Neural cell (in vitro differentiated cells): ENCODE data around the gene PSMB3. TPM values are rescaled to one million over a fixed set of nuclear protein-coding genes. Genes with fewer than 3 reads are reported as not detected.
A peak's percentile ranks its signal among the peaks of the same experiment; 100 is the strongest.

Source experiments
- H2AFZ ChIP-seq: fragments of 200-600, 300-800 bp; sonication (generic), shearing (Covaris generic); 2 replicates; pipeline ENCODE4 v1.6.0; 2014; ENCODE audit warnings: low read depth, mild to moderate bottlenecking, antibody characterized with exemption, low read length, moderate library complexity
- H3F3A ChIP-seq: fragments of 200-600 bp; shearing (Covaris generic); 2 replicates; pipeline ENCODE4 v1.6.1; 2016; ENCODE audit warnings: mild to moderate bottlenecking, moderate library complexity, mixed read lengths, antibody characterized with exemption, low read length; ENCODE audit not compliant: insufficient read depth, poor library complexity, severe bottlenecking
- H3K27ac ChIP-seq: fragments of 200-600, 300-800 bp; sonication (generic), shearing (Covaris generic); 2 replicates; pipeline ENCODE4 v1.5.1; 2014; ENCODE audit warnings: mild to moderate bottlenecking, low read length, moderate library complexity
- H3K27me3 ChIP-seq: fragments of 300-800, 200-600 bp; sonication (generic), shearing (Covaris generic); 2 replicates; pipeline ENCODE4 v1.6.0; 2014; ENCODE audit warnings: mild to moderate bottlenecking, low read depth, low read length, moderate library complexity; ENCODE audit not compliant: insufficient read depth
- H3K36me3 ChIP-seq: fragments of 300-800, 200-600 bp; sonication (generic), shearing (Covaris generic); 2 replicates; pipeline ENCODE4 v1.5.1; 2014; ENCODE audit warnings: mild to moderate bottlenecking, antibody characterized with exemption, low read length, moderate library complexity; ENCODE audit not compliant: insufficient read depth
- H3K4me2 ChIP-seq: fragments of 300-800, 200-600 bp; sonication (generic), shearing (Covaris generic); 2 replicates; pipeline ENCODE4 v1.6.0; 2014; ENCODE audit warnings: mild to moderate bottlenecking, low read length
- H3K4me3 ChIP-seq: fragments of 300-800, 200-600 bp; sonication (generic), shearing (Covaris generic); 2 replicates; pipeline ENCODE4 v1.5.1; 2014; ENCODE audit warnings: mild to moderate bottlenecking, low read length, moderate library complexity
- H3K79me2 ChIP-seq: fragments of 200-600 bp; shearing (Covaris generic); replicated peaks from 2 replicates; pipeline ENCODE4 v1.6.0; 2014; ENCODE audit warnings: mild to moderate bottlenecking, low read length, moderate library complexity; ENCODE audit not compliant: insufficient read depth
- H3K9ac ChIP-seq: fragments of 300-800, 200-600 bp; sonication (generic), shearing (Covaris generic); 2 replicates; pipeline ENCODE4 v1.6.1; 2016; ENCODE audit warnings: mild to moderate bottlenecking, low read length, mixed read lengths
- H3K9me2 ChIP-seq: fragments of 200-600 bp; shearing (Covaris generic); 2 replicates; pipeline ENCODE4 v1.6.1; 2016; ENCODE audit warnings: mild to moderate bottlenecking, low read length, mixed read lengths; ENCODE audit not compliant: insufficient read depth
- H3K9me3 ChIP-seq: fragments of 200-600, 300-800 bp; sonication (generic), shearing (Covaris generic); 2 replicates; pipeline ENCODE4 v1.6.1; 2016; ENCODE audit warnings: mild to moderate bottlenecking, mixed run types, low read length, moderate library complexity, mixed read lengths
- H4K20me1 ChIP-seq: fragments of 200-600 bp; shearing (Covaris generic); 2 replicates; pipeline ENCODE4 v1.6.1; 2016; ENCODE audit warnings: mild to moderate bottlenecking, mixed run types; ENCODE audit not compliant: insufficient read depth
- EP300 ChIP-seq: fragments of 450-650 bp; conservative IDR thresholded peaks from 2 replicates; pipeline ENCODE4 v1.6.1; 2014; ENCODE audit warnings: antibody characterized with exemption, mild to moderate bottlenecking, moderate library complexity; ENCODE audit not compliant: poor library complexity, severe bottlenecking
- EZH2 ChIP-seq: fragments of 200-600, 300-800 bp; shearing (Covaris generic), sonication (generic); IDR thresholded peaks from 2 replicates; pipeline ENCODE4 v1.6.1; 2014; ENCODE audit warnings: antibody characterized with exemption, low read length, borderline replicate concordance, mild to moderate bottlenecking; ENCODE audit not compliant: insufficient read depth, poor library complexity, severe bottlenecking
- MXI1 ChIP-seq: fragments of 450-650 bp; conservative IDR thresholded peaks from 2 replicates; pipeline ENCODE4 v1.6.1; 2014; ENCODE audit warnings: antibody characterized with exemption, mild to moderate bottlenecking; ENCODE audit not compliant: poor library complexity, severe bottlenecking
- POLR2AphosphoS5 ChIP-seq: IDR thresholded peaks from 2 replicates; pipeline ENCODE4 v1.6.1; 2012
- RAD21 ChIP-seq: fragments of 450-650 bp; conservative IDR thresholded peaks from 2 replicates; pipeline ENCODE4 v1.6.1; 2014; ENCODE audit warnings: antibody characterized with exemption, mild to moderate bottlenecking, moderate library complexity
- SMC3 ChIP-seq: fragments of 450-650 bp; conservative IDR thresholded peaks from 2 replicates; pipeline ENCODE4 v1.6.1; 2014; ENCODE audit warnings: antibody characterized with exemption, mild to moderate bottlenecking, moderate library complexity; ENCODE audit not compliant: poor library complexity
- TAF1 ChIP-seq: IDR thresholded peaks from 2 replicates; pipeline ENCODE4 v1.6.1; 2012; ENCODE audit warnings: low read depth
- polyA plus RNA-seq: library from polyadenylated mRNA; depleted of rRNA; stranded (reverse); fragments of >200 nt; gene quantifications from 2 replicates; pipeline ENCODE4 v1.2.3, GENCODE V29; 2014
- TF ChIP-seq, protein P1 (sequence below): fragments of 450-650 bp; IDR thresholded peaks from 2 replicates; pipeline ENCODE4 v1.5.1; 2014; ENCODE audit warnings: antibody characterized with exemption, mild to moderate bottlenecking, moderate library complexity; ENCODE audit not compliant: poor library complexity, severe bottlenecking
- TF ChIP-seq, protein P2 (sequence below): IDR thresholded peaks from 2 replicates; pipeline ENCODE4 v1.6.1; 2012; ENCODE audit warnings: borderline replicate concordance

PSMB3 gene
- polyA plus RNA-seq, 1 donor from 2014 or later = 338 TPM

DNA sequence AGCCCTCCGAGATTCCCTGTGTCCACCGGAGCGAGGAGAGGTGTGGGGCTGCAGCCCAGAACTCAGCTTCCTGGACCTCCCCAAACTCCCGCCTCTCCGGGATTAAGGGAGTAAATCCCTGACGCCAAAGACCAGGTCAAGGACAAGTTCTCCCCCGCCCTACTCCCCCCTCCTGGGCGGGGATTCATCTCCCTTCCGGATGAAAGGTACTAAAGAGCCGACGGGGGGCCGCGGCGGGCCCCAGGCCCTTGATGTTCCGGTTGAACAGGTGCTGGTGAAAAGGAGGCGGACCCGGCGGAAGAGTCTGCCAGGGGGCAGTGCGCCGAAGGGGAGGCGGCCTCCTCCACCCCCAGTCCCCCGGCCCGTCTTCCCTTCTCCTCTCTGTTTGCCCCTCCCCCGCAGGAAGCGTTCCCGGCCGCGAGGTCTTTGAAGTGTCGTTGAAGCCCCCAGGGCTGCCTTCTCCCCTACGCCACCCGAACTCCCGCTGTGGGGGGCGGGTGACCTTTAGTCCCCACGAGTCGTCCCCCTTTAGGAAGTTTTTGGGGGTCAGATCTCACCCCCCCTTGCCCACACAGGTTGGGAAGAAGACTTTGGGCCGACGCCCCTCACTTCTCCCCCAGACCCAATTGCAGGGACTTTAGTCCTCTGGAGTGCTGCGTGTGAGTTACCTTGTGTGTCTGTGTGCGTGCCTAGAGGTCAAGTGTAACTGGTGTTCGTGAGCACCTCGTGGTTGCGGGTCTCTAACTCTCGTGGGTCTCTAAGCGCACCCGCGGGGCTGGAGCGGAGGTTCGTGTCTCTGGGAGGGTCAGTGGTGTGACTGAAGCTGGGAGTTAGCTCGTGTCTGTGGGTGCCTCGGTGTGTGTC, 48.6 kb upstream of the PSMB3 start:
- H3K9me2 ChIP-seq = no peaks in the 10 kb centered on the region
- no peak overlapping the region for H3K4me2 ChIP-seq
- H3K9ac ChIP-seq = no peak overlapping the region
- H2AFZ ChIP-seq = peak overlapping the region; percentile 65
- no peaks in the 10 kb centered on the region for H3K9me3 ChIP-seq
- H3F3A ChIP-seq = no peaks in the 10 kb centered on the region
- H3K27me3 ChIP-seq = peaks cover 26% of the 10 kb centered on the region
- peak overlapping the region; percentile 81 for H3K4me3 ChIP-seq
- no peak overlapping the region for H3K27ac ChIP-seq
- H3K36me3 ChIP-seq = no peaks in the 10 kb centered on the region
- peaks cover 19% of the 10 kb centered on the region for H3K79me2 ChIP-seq
- no peaks in the 10 kb centered on the region for H4K20me1 ChIP-seq
- TF ChIP-seq EZH2 (no peak), POLR2AphosphoS5 (no peak), SMC3 (no peak), RAD21 (no peak), EP300 (no peak), TAF1 (no peak), MXI1 (no peak)
- TF ChIP-seq, protein P1, sequence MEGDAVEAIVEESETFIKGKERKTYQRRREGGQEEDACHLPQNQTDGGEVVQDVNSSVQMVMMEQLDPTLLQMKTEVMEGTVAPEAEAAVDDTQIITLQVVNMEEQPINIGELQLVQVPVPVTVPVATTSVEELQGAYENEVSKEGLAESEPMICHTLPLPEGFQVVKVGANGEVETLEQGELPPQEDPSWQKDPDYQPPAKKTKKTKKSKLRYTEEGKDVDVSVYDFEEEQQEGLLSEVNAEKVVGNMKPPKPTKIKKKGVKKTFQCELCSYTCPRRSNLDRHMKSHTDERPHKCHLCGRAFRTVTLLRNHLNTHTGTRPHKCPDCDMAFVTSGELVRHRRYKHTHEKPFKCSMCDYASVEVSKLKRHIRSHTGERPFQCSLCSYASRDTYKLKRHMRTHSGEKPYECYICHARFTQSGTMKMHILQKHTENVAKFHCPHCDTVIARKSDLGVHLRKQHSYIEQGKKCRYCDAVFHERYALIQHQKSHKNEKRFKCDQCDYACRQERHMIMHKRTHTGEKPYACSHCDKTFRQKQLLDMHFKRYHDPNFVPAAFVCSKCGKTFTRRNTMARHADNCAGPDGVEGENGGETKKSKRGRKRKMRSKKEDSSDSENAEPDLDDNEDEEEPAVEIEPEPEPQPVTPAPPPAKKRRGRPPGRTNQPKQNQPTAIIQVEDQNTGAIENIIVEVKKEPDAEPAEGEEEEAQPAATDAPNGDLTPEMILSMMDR = no peak
- TF ChIP-seq, protein P2, sequence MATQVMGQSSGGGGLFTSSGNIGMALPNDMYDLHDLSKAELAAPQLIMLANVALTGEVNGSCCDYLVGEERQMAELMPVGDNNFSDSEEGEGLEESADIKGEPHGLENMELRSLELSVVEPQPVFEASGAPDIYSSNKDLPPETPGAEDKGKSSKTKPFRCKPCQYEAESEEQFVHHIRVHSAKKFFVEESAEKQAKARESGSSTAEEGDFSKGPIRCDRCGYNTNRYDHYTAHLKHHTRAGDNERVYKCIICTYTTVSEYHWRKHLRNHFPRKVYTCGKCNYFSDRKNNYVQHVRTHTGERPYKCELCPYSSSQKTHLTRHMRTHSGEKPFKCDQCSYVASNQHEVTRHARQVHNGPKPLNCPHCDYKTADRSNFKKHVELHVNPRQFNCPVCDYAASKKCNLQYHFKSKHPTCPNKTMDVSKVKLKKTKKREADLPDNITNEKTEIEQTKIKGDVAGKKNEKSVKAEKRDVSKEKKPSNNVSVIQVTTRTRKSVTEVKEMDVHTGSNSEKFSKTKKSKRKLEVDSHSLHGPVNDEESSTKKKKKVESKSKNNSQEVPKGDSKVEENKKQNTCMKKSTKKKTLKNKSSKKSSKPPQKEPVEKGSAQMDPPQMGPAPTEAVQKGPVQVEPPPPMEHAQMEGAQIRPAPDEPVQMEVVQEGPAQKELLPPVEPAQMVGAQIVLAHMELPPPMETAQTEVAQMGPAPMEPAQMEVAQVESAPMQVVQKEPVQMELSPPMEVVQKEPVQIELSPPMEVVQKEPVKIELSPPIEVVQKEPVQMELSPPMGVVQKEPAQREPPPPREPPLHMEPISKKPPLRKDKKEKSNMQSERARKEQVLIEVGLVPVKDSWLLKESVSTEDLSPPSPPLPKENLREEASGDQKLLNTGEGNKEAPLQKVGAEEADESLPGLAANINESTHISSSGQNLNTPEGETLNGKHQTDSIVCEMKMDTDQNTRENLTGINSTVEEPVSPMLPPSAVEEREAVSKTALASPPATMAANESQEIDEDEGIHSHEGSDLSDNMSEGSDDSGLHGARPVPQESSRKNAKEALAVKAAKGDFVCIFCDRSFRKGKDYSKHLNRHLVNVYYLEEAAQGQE = no peak

DNA sequence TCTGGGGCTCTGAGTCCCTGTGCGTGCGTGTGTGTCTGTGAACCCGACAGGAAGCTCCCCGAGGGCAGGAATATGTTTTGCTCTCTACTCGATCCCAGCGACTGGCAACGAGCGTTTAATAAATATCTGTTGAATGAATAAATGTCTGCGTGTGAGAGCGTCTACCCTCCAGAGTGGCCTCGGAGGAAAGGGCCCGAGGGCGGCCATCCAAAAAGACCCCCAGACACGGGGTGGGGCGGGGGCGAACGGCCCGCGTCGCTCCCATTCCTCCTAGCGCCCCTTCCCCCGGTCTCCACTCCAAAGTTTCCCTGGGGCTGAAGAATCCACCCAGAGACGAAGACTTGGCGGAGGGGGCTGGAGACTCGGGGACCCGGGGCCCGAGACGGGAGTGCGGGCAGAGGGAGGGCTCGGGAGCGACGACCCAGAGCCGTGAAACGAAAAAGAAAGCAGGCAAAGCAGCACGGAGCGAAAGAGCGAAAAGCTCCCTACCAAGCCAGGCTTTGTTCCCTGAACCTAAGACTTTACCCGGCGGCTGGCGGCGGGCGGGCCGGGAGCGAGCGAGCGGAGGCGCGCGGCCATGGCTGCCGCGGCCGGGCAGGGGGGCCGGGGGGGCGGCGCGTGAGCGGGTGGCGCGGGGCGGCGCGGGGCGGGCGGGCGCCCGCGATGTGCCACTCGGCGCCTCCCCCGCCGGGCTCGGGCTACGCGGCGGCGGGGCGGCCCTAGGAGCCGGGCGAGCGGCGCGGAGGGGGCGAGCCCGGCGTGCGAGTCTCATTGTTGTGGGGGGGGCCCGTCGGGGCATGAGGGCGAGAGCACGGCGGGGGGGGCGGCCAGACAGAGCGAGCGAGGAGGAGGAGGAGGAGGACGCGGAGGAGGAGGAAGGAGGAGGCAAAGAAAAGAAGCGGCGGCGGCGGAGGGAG, 47.7 kb upstream of the PSMB3 start, which contains the start of gene MLLT6:
MLLT6 (plus strand) TSS at position 668 of the 917 bp plus-strand sequence. CDS start 360 bp downstream, outside the sequence.
- H3K36me3 ChIP-seq = no peaks in the 10 kb centered on the region
- H3K27ac ChIP-seq = no peak within 1 kb of the TSS
- H3K9me2 ChIP-seq = no peaks in the 10 kb centered on the region
- no peaks in the 10 kb centered on the region for H3F3A ChIP-seq
- no peaks in the 10 kb centered on the region for H3K9me3 ChIP-seq
- H3K27me3 ChIP-seq = peaks cover 21% of the 10 kb centered on the region
- TF ChIP-seq EZH2 (no peak), RAD21 (no peak), POLR2AphosphoS5 (no peak), EP300 (no peak), SMC3 (no peak), TAF1 (no peak), MXI1 (no peak)
- TF ChIP-seq, protein P2 = no peak
- TF ChIP-seq, protein P1 = no peak
- H3K4me2 ChIP-seq = peak within 1 kb of the TSS; percentile 92
- peaks cover 19% of the 10 kb centered on the region for H3K79me2 ChIP-seq
- H2AFZ ChIP-seq = peak within 1 kb of the TSS; percentile 65
- peak within 1 kb of the TSS; percentile 67 for H3K9ac ChIP-seq
- peak within 1 kb of the TSS; percentile 91 for H3K4me3 ChIP-seq
- no peaks in the 10 kb centered on the region for H4K20me1 ChIP-seq
